ENCODE data around the gene C5orf34.

The C5orf34 gene

GRCh38 chr5:43533646-43534045 lies 18.7 kb upstream of the C5orf34 start:
- Histone ChIP-seq H3K9me2 (replicated peaks; ENCODE audit: insufficient read depth, low read length) (no peaks in the 10 kb centered on the region), H3F3A (ENCODE audit: insufficient read depth) (peaks cover 20% of the 10 kb centered on the region; the same call in 1 of the 2 replicates), H3K27me3 (ENCODE audit: low read length) (no peaks in the 10 kb centered on the region), H2AFZ (ENCODE audit: low read depth, low read length, severe bottlenecking) (no peak overlapping the region), H3K79me2 (ENCODE audit: insufficient read depth, low read length) (no peaks in the 10 kb centered on the region), H4K20me1 (ENCODE audit: low read depth, low read length) (no peaks in the 10 kb centered on the region), H3K9ac (ENCODE audit: low read length) (no peak overlapping the region), H3K36me3 (ENCODE audit: low read length) (peaks cover 73% of the 10 kb centered on the region), H3K4me3 (ENCODE audit: insufficient read depth, low read length, poor library complexity, severe bottlenecking) (no peak overlapping the region), H3K4me2 (ENCODE audit: low read depth, low read length, poor library complexity, severe bottlenecking) (no peak overlapping the region), H3K9me3 (ENCODE audit: insufficient read depth, low read length) (no peaks in the 10 kb centered on the region), H3K27ac (ENCODE audit: low read depth, low read length) (no peak overlapping the region)
- TF ChIP-seq CTCF (IDR thresholded peaks at IDR 0.05; ENCODE audit: insufficient read depth, low read length, poor library complexity, severe bottlenecking) (no peak), EZH2phosphoT487 (conservative IDR thresholded peaks at IDR 0.05; ENCODE audit: low read length) (no peak)

- no peaks in the 10 kb centered on the region for H3K9me3 ChIP-seq (ENCODE audit: insufficient read depth, low read length)
- TF ChIP-seq EZH2phosphoT487 (conservative IDR thresholded peaks at IDR 0.05; ENCODE audit: low read length) (no peak), CTCF (IDR thresholded peaks at IDR 0.05; ENCODE audit: insufficient read depth, low read length, poor library complexity, severe bottlenecking) (no peak)
- peaks cover 18% of the 10 kb centered on the region; the same call in 1 of the 2 replicates for H3F3A ChIP-seq (ENCODE audit: insufficient read depth)
- H3K27ac ChIP-seq (ENCODE audit: low read depth, low read length) = no peak overlapping the region
- H2AFZ ChIP-seq (ENCODE audit: low read depth, low read length, severe bottlenecking) = no peak overlapping the region
- H3K4me3 ChIP-seq (ENCODE audit: insufficient read depth, low read length, poor library complexity, severe bottlenecking) = no peak overlapping the region
- H3K4me2 ChIP-seq (ENCODE audit: low read depth, low read length, poor library complexity, severe bottlenecking) = no peak overlapping the region
- H3K79me2 ChIP-seq (ENCODE audit: insufficient read depth, low read length) = no peaks in the 10 kb centered on the region
- H4K20me1 ChIP-seq (ENCODE audit: low read depth, low read length) = no peaks in the 10 kb centered on the region
- peaks cover 66% of the 10 kb centered on the region; the same call in 1 of the 2 replicates for H3K36me3 ChIP-seq (ENCODE audit: low read length)
- no peaks in the 10 kb centered on the region for H3K27me3 ChIP-seq (ENCODE audit: low read length)
- no peaks in the 10 kb centered on the region for H3K9me2 ChIP-seq (replicated peaks; ENCODE audit: insufficient read depth, low read length)
- no peak overlapping the region for H3K9ac ChIP-seq (ENCODE audit: low read length)
Observed at GRCh38 chr5:43530648-43531047, 15.7 kb upstream of the C5orf34 start.

- no peaks in the 10 kb centered on the region for H3K27me3 ChIP-seq (ENCODE audit: low read length)
- no peak overlapping the region for H2AFZ ChIP-seq (ENCODE audit: low read depth, low read length, severe bottlenecking)
- no peaks in the 10 kb centered on the region for H4K20me1 ChIP-seq (ENCODE audit: low read depth, low read length)
- no peak overlapping the region for H3K9ac ChIP-seq (ENCODE audit: low read length)
- H3K9me3 ChIP-seq (ENCODE audit: insufficient read depth, low read length) = no peaks in the 10 kb centered on the region
- peaks cover 19% of the 10 kb centered on the region; the same call in 1 of the 2 replicates for H3K36me3 ChIP-seq (ENCODE audit: low read length)
- H3F3A ChIP-seq (ENCODE audit: insufficient read depth) = no peaks in the 10 kb centered on the region
- H3K79me2 ChIP-seq (ENCODE audit: insufficient read depth, low read length) = no peaks in the 10 kb centered on the region
- no peak overlapping the region for H3K27ac ChIP-seq (ENCODE audit: low read depth, low read length)
- no peaks in the 10 kb centered on the region for H3K9me2 ChIP-seq (replicated peaks; ENCODE audit: insufficient read depth, low read length)
- no peak overlapping the region for H3K4me2 ChIP-seq (ENCODE audit: low read depth, low read length, poor library complexity, severe bottlenecking)
- no peak overlapping the region for H3K4me3 ChIP-seq (ENCODE audit: insufficient read depth, low read length, poor library complexity, severe bottlenecking)
- TF ChIP-seq CTCF (IDR thresholded peaks at IDR 0.05; ENCODE audit: insufficient read depth, low read length, poor library complexity, severe bottlenecking) (no peak), EZH2phosphoT487 (conservative IDR thresholded peaks at IDR 0.05; ENCODE audit: low read length) (no peak)
Observed at GRCh38 chr5:43523662-43524072, 8.7 kb upstream of the C5orf34 start.
